ENCODE data around the gene CHCHD2.
"Not testable (repeated sequence)": the region's sequence is repeated elsewhere in the genome, so short reads cannot be mapped to it uniquely, and the experiment has no call there.

Gene CHCHD2

DNA sequence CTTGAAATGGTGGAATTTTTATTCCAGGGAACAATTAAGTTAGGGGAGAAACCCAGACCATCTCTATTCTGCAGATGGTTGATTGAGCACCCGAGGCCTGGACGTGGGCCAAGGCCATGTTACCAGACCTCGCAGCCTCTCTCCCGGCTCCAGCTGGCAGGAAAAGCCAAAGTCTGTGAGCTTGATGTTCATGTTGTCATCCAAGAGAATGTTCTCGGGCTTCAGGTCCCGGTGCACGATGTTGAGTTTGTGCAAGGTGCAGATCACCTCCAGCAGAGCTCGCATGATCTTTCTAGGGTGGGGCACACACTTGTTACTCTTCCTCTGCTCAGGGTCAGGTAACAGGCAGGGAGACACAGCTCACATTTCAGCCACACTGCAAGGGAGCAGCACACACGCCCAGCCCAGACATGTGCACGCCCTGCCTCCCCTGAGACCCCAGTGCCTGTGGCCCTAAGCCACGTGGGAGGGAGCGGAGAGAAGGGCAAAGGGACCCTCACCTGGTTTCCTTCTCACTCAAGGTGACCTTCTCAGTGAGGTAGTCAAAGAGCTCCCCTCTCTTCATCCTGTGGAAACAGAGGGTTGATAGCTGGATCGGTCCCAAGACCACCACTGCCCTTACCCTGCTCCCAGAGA lies 23.0 kb downstream of the CHCHD2 start:
- peak; percentile 77 for DNase-seq (ENCODE audit: low spot score)

GRCh38 chr7:56081626-56082340 lies 24.5 kb downstream of the CHCHD2 start:
- no peak for DNase-seq (ENCODE audit: low spot score)

DNA sequence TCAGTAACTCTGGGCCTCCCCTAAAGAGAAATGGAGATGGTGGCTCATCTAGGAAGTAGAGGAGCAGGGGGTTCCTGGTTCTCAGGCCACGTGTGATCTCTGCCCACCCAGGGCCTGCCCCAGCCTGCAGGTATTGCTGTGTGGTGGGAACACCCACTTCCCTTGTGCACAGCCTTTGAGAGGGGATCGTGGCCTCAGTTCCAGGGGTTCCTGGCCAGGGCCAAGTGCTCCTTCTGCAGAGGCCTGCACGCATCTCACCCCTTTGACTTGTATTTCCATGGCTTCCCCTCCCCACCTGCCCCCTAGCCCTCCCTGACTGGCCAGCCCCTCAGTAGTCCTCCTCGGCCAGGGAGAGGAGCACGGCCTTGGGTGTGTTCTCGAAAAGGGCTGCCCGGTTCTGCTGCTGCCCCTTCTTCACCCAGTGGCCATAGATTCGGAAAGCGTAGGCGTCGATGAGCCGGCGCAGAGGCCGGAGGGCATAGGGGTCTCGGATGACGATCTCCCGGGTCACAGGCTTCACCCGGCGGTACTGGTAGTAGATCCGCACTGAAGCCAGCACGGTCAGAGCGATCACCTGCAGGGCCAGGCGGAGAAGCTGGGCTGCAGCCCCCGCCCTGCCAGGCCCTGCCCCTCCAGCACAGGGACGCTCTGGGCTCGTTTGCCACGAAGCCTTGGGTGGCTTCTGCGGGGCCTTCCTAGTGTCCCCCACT lies 25.4 kb downstream of the CHCHD2 start:
- DNase-seq (ENCODE audit: low spot score) = not testable (repeated sequence)

- DNase-seq (ENCODE audit: low spot score) = peak; percentile 95
Observed at GRCh38 chr7:56079450-56080185, 26.7 kb downstream of the CHCHD2 start.

DNA sequence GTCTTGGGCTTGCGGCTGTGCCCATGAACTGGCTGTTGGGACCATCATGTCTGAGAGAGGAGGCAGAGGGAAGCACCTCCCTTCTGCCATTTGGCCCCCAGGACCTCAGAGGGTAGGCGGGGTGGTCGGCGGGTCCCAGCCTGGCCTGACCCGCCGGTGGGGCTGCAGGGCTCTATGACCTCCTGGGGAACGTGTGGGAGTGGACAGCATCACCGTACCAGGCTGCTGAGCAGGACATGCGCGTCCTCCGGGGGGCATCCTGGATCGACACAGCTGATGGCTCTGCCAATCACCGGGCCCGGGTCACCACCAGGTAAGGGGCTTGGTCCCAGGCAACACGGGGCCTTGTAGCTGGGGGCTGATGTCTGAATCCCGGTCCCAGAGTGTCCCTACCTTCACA lies 28.1 kb downstream of the CHCHD2 start:
- no peak for DNase-seq (ENCODE audit: low spot score)

DNA sequence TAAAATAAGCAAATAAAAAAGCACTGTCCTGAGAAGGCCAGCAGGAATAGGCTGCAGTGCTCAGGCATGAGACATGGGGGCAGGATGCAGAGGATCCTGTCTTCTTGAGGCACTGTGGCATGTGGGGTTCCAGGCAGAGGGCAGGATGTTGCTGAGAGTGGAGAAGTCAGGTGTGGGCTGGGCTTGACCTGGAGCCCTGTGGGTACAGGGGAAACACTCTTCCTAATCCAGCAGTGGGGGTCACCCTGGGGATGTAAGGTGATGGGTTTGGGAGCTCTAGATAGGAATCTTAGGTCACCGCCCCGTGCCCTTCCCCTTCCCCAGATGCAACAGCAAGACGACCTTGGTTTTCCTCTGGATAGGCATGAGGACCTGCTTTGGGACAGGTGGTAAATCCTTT lies 28.6 kb downstream of the CHCHD2 start:
- no peak for DNase-seq (ENCODE audit: low spot score)

- DNase-seq (ENCODE audit: low spot score) = peak; percentile 72
Observed at GRCh38 chr7:56074371-56074791, 31.9 kb downstream of the CHCHD2 start.

DNA sequence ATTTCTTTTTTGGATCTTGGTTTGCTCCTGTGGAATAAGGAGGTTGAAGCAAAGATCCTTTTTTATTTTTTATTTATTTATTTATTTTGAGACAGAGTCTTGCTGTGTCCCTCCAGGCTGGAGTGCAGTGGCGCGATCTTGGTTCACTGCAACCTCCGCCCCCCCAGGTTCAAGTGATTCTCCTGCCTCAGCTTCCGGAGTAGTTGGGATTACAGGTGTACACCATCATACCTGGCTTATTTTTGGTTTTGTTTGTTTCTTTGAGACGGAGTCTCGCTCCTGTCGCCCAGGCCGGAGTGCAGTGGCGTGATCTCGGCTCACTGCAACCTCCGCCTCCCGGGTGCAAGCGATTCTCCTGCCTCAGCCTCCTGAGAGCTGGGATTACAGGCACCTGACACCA lies 39.9 kb downstream of the CHCHD2 start:
- not testable (repeated sequence) for DNase-seq (ENCODE audit: low spot score)

DNA sequence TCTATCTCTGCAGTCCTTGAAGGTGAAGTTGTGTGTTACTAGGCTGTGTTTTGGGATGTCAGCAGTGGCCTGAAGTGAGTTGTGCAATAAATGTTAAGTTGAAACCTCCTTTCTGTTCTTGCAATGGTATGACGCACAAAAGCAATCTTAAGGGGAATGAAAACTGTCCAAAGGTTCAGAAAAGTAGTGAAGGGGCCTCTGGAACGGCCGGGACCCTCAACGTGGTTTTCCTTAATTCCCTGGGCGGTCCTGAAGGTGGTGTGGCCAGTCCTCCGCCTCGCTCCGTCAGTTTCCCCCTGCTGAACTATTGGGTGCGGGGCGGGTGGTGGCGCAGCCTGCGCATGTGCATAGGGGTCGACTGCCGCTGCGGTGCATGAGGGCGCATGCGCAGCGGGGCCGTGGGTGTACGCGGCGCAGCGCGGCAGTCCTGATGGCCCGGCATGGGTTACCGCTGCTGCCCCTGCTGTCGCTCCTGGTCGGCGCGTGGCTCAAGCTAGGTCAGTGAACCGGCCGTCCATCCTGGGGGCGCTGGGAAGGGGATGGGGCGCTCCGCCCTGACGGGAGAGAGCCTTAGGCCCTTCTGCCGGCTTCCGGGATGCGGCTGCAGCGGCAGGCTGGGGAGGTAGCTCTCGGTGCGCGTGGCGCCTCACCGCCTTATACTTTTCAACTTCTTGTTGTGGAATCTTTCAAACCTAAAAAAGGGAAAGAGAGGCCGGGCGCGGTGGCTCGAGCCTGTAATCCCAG lies 42.2 kb downstream of the CHCHD2 start, which contains the start of gene SUMF2:
SUMF2 (plus strand) TSS at position 405 of the 744 bp plus-strand sequence; CDS start at position 431, 26 bp downstream.
- peak; percentile 96 for DNase-seq (ENCODE audit: low spot score)

DNA sequence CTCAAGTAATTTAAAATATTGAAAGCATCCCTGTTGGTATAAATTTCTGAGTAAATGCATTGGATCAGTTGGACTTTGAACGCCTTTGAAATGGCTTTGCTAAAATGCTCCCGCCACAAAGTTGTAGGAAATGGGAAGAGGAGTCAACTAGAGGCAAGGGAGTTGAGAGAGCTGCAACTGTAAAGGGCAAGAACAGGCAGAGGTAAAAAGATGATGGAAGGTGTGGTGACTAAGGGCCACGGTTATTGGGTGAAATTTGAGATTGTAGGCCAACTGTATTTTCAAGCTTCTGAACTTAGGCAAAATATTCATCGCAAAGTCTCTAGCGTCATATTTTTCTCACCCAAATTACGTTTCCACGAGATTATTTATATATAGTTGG lies 42.8 kb downstream of the CHCHD2 start:
- no peak for DNase-seq (ENCODE audit: low spot score)

DNA sequence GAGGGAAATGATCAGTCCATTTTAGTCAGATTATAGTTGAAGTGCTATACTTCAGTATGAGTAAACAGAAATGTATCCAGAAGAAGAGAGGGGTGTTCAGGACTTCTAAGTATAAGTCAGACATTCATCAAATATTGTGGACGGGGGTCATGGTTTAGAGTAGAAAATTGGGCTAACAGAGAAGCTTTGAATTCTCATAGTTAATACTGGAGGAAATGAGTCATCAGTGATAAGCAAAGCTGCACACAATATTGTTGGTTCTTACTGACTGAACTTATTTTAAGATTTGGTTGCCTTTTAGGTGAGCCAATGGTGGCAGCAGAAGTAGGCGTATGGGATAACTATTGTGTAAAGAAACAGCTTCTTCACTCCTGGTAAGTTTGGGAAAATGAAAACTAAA lies 43.9 kb downstream of the CHCHD2 start:
- DNase-seq (ENCODE audit: low spot score) = no peak

DNA sequence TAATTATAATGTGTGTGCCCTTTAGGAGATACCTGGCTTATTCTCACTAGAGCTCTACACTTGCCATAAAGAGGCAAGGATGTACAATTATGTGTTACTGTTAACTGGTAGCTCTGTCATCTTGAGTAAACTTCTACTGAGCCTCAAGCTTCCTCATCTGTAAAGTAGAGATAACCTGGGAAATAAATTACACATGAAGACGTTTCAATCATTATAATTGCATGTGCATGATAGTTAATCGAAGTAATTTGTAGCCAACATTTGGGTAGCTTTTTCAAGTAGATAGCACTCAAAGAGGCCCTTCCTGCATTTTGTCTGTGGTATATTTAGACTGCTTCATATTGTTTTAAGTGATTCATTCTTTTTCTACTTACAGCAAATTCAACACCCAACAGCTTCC lies 52.3 kb downstream of the CHCHD2 start:
- no peak for DNase-seq (ENCODE audit: low spot score)

- no peak for DNase-seq (ENCODE audit: low spot score)
Observed at GRCh38 chr7:56053379-56053778, 52.9 kb downstream of the CHCHD2 start.
